ENCODE results near the gene WDPCP.

DNA sequence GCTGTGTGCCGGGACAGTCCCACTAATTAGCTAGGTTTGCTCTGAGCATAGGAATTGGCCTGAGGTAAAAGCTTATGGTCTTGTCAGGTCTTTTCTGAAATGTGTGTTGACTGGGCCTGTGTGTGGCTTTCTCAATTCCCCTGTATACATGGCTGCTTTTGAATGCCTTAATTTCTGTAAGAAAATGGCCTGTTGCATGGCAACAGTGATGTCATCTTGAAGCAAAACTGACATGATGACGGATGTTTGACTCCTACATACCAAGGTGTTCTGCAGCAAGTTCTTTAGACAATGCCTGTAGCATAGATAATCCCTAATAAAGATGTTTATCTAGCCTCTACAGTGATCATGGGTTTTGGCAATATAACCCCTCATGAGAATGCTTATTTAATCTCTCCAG, 339.1 kb downstream of the WDPCP start:
- TF ChIP-seq EZH2 (IDR thresholded peaks at IDR 0.05; ENCODE audit: low read depth, low read length, severe bottlenecking): no peak
- TF ChIP-seq SRF (IDR thresholded peaks at IDR 0.05; ENCODE audit: low read depth, low read length): no peak
- TF ChIP-seq POLR2A (IDR thresholded peaks at IDR 0.05; ENCODE audit: control extremely low read depth in 1 of 2, low read depth in 2 of 2, low read length in 2 of 2): no peak
- TF ChIP-seq POLR2AphosphoS5 (IDR thresholded peaks at IDR 0.05; ENCODE audit: low read depth, low read length): no peak
- TF ChIP-seq, protein P1, sequence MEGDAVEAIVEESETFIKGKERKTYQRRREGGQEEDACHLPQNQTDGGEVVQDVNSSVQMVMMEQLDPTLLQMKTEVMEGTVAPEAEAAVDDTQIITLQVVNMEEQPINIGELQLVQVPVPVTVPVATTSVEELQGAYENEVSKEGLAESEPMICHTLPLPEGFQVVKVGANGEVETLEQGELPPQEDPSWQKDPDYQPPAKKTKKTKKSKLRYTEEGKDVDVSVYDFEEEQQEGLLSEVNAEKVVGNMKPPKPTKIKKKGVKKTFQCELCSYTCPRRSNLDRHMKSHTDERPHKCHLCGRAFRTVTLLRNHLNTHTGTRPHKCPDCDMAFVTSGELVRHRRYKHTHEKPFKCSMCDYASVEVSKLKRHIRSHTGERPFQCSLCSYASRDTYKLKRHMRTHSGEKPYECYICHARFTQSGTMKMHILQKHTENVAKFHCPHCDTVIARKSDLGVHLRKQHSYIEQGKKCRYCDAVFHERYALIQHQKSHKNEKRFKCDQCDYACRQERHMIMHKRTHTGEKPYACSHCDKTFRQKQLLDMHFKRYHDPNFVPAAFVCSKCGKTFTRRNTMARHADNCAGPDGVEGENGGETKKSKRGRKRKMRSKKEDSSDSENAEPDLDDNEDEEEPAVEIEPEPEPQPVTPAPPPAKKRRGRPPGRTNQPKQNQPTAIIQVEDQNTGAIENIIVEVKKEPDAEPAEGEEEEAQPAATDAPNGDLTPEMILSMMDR (IDR thresholded peaks at IDR 0.05; ENCODE audit: control extremely low read depth in 1 of 3, insufficient read depth in 1 of 3, low read depth in 1 of 3, low read length in 3 of 3): no peak
- no peak for TF ChIP-seq HDAC2 (IDR thresholded peaks at IDR 0.05; ENCODE audit: borderline replicate concordance in 1 of 2, low read depth in 2 of 2, low read length in 2 of 2)
- no peak for TF ChIP-seq SIX5 (IDR thresholded peaks at IDR 0.05; ENCODE audit: low read depth, low read length)
- TF ChIP-seq MAX (IDR thresholded peaks at IDR 0.05): no peak
